Thymus (tissue), 11 donors: ENCODE results near the gene PER1. TPM values are rescaled to one million over a fixed set of nuclear protein-coding genes. Genes with fewer than 3 reads are reported as not detected.

Experiments used
- DNase-seq, 9 donors: peaks; one replicate each; pipeline ENCODE4 v3.0.0-alpha.2; 2013; ENCODE audit warnings: low spot score in 9 of 9, low read depth in 6 of 9, missing footprints in 1 of 9
- H3K27ac ChIP-seq, 2 donors: one replicate each; pipeline ENCODE4 v1.5.1; 2013; ENCODE audit warnings: control low read depth in 1 of 2, low read depth in 1 of 2, low read length in 1 of 2, mild to moderate bottlenecking in 1 of 2, moderate library complexity in 1 of 2
- H3K27me3 ChIP-seq, 2 donors: one replicate each; pipeline ENCODE4 v1.5.1; 2013; ENCODE audit warnings: low read length in 1 of 2; ENCODE audit not compliant: control insufficient read depth in 2 of 2, insufficient read depth in 1 of 2
- H3K36me3 ChIP-seq, 2 donors: one replicate each; pipeline ENCODE4 v1.5.1; 2013; ENCODE audit warnings: low read length in 1 of 2, mild to moderate bottlenecking in 1 of 2, moderate library complexity in 1 of 2; ENCODE audit not compliant: control insufficient read depth in 2 of 2, insufficient read depth in 2 of 2
- H3K4me1 ChIP-seq, 2 donors: one replicate each; pipeline ENCODE4 v1.5.1; 2013; ENCODE audit warnings: low read length in 2 of 2; ENCODE audit not compliant: control insufficient read depth in 2 of 2, insufficient read depth in 2 of 2
- H3K4me3 ChIP-seq, 2 donors: one replicate each; pipeline ENCODE4 v1.5.1; 2013; ENCODE audit warnings: low read length in 2 of 2, control low read depth in 1 of 2, mild to moderate bottlenecking in 1 of 2
- H3K9me3 ChIP-seq, 2 donors: one replicate each; pipeline ENCODE4 v1.5.1; 2013; ENCODE audit warnings: low read length in 1 of 2, mild to moderate bottlenecking in 1 of 2; ENCODE audit not compliant: control insufficient read depth in 2 of 2, insufficient read depth in 1 of 2
- WGBS: extraction: QIAGEN DNeasy Blood & Tissue Kit; methylation state at CpG from one replicate; pipeline ENCODE4 v1.1.7; 2013; 5-methylcytosine and 5-hydroxymethylcytosine counted together
- polyA plus RNA-seq: library from polyadenylated mRNA; stranded (reverse); fragments of 200-250 nt; gene quantifications from one replicate; pipeline ENCODE4 v1.2.3, GENCODE V29; 2013
- total RNA-seq: library from RNA; stranded (reverse); fragments of 120-200 nt; gene quantifications from one replicate; pipeline ENCODE4 v1.2.4, GENCODE V29; 2013
- donor health status: healthy.

The PER1 gene
- total and polyA plus RNA-seq, 2 donors: 4.2 to 71.9 TPM

DNA sequence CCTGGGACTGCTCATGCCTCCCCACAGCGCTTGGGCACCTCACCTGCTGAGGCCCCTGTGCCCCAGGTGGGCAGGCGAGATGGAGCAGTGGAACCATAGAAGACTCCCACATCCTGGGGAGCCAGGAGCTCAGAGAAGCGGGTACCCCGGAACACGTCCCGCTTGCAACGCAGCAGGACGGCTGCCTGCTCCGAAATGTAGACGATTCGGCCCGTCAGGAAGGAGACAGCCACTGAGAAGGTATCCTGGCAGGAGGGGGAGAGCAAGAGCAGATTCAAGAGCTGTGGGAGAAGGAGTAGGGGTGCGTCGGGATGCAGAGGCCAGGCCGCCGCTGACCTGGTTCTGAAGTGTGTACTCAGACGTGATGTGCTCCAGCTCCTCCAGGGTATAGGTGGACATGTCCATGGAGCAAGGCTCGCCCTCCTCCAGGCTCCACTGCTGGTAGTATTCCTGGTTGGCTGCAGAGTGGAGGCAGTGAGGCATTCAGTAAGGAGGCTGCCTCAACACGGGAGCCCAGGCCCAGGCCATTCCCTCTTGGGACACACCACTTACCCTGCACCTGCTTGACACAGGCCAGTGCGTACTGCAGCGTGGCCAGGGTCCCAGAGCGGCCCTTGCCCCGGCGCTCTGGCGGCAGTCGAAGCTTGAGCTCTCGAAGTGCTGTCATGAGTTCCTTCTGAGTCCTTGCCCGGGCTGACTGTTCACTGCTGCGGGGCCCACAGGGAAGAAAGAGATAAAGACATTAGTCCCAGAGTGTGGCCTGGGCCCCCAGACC is 2.6 kb downstream of the PER1 start:
- Histone ChIP-seq H3K4me1 (peaks cover 24 to 42% of the 10 kb centered on the region in 2 donors), H3K27me3 (no peaks in the 10 kb centered on the region), H3K36me3 (peaks cover 49 to 50% of the 10 kb centered on the region in 2 donors), H3K9me3 (peaks cover 0 to 3% of the 10 kb centered on the region in 2 donors), H3K4me3 (no peak overlapping the region), H3K27ac (no peak overlapping the region)
- WGBS: 98% methylated on average over 29 of the region's 29 CpGs
- DNase-seq: no peak

DNA sequence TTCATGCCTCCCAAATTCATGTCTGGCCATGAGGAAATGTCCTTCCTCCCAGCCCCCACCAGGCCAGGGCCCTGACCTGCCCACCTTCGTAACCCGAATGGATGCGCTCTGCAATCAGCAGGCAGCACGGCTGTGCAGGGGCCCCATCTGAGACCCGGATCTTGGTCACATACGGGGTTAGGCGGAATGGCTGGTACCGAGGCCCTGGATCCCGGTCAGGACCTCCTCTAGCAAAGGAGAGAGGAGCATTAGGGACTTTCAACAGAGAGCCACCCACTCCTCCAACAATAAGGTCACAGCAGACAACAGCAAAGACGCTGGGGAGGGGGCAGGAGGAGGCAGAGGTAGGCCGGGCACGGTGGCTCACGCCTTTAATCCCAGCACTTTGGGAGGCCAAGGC is 3.6 kb downstream of the PER1 start:
- peaks cover 17 to 32% of the 10 kb centered on the region in 2 donors for H3K4me1 ChIP-seq
- H3K4me3 ChIP-seq: no peak overlapping the region
- peaks cover 59 to 61% of the 10 kb centered on the region in 2 donors for H3K36me3 ChIP-seq
- peaks cover 0 to 3% of the 10 kb centered on the region in 2 donors for H3K9me3 ChIP-seq
- DNase-seq: no peak
- H3K27me3 ChIP-seq: no peaks in the 10 kb centered on the region
- no peak overlapping the region for H3K27ac ChIP-seq
- 98% methylated on average over 13 of the region's 13 CpGs for WGBS

DNA sequence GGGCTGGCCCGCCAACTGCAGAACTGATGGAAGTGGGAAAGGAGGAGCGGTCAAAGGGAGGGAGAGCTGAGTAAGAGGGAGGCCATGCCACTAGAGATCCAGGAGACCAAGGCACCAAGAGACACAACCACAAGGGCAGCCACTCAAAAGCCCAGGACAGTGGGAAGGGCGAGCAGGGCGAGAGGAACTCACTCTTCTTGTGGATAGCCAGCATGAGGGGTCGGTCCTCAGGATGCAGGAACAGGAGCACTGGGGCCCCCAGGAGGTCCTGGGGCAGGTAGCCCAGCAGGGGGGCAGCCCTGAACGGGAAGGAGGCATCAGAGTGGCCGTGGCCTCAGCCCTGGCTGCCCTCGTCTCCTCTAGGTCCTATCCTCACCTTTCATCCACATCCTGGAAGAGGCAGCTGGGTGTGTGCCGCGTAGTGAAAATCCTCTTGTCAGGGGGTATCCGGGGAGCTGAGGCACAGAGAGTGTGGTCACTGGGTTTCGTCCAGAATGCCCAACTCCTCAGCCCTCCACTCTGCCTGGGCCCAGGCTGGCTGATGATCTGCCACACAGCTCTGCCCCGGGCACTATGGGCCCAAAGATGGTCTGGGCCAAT is 4.3 kb downstream of the PER1 start:
- peaks cover 17 to 25% of the 10 kb centered on the region in 2 donors for H3K4me1 ChIP-seq
- WGBS: 97% methylated on average over 13 of the region's 13 CpGs
- no peak overlapping the region for H3K27ac ChIP-seq
- no peaks in the 10 kb centered on the region for H3K27me3 ChIP-seq
- peaks cover 66% of the 10 kb centered on the region in 2 donors for H3K36me3 ChIP-seq
- H3K4me3 ChIP-seq: no peak overlapping the region
- no peak for DNase-seq
- H3K9me3 ChIP-seq: peaks cover 0 to 3% of the 10 kb centered on the region in 2 donors

DNA sequence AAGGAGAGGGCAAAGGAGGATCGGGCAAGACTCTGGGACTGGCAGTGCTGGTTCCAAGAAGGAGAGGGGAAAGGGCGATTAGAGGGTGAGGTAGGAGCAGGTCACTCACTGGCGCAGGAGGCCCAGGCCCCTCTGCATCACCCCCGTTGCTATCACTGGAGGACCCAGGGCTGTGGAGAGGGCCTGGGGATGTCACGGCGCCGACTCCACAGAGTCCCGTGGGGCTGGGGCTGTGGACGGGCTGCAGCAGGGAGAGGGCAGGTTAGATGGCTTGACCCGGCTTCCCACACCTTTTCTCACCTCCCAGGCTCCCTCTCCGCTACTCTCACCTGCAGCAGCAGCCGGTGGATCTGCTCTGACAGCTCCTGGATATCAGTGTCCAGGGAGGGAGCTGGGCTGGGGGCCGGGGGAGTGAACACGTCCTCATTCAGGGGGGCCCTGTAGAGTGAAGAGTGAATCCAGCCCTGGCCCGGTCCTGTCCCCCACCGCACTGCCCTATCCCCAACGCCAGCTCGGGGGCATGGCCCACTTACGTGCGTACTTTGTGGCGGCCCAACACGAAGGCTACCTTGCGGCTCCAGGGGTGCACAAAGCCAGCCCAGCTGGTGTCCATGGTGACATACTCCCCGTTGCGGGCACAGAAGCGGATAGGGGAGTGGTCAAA is 4.9 kb downstream of the PER1 start:
- H3K27ac ChIP-seq: no peak overlapping the region
- peaks cover 11 to 19% of the 10 kb centered on the region in 2 donors for H3K4me1 ChIP-seq
- H3K4me3 ChIP-seq: no peak overlapping the region
- no peak for DNase-seq
- H3K27me3 ChIP-seq: no peaks in the 10 kb centered on the region
- WGBS: 96% methylated on average over 26 of the region's 26 CpGs
- H3K9me3 ChIP-seq: peaks cover 0 to 3% of the 10 kb centered on the region in 2 donors
- peaks cover 72% of the 10 kb centered on the region in 2 donors for H3K36me3 ChIP-seq

DNA sequence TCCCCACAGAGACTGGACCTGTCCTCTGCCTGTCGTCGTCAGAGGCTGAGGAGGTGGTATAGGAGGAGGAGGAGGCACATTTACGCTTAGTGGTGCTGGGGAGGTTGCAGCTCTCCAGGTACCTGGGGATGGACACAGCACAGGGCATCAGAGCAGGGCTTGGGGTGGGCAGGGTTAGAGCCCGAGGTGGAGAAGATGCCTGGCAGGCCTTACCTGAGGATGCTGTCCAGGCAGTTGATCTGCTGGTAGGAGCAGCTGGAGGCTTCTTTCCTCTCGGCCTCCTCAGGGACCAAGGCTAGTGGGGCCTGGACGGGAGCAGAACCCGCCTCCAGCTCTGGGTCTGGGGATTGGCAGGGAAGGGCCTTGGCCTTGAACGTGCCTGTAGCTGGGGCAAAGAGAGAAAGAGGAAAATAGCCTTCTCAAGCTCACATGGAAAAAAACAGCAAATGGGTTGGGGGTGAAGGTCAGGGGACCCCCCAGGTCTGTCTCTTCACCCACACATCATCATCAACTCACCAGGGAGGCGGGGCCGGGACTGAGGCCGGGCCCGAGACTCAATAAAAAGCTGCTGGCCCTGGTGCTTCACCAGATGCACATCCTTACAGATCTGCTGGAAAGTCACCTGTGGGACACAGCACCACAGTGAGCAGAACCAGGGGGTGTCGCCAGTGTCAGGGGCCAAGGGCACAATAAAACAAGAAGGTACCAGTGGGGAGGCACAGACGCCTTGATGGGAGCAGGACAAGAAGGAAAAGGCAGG is 5.6 kb downstream of the PER1 start:
- 98% methylated on average over 14 of the region's 14 CpGs for WGBS
- Histone ChIP-seq H3K27me3 (no peaks in the 10 kb centered on the region), H3K36me3 (peaks cover 74 to 79% of the 10 kb centered on the region in 2 donors), H3K4me3 (no peak overlapping the region), H3K9me3 (peaks cover 0 to 3% of the 10 kb centered on the region in 2 donors), H3K27ac (no peak overlapping the region), H3K4me1 (peaks cover 11 to 12% of the 10 kb centered on the region in 2 donors)
- no peak for DNase-seq

DNA sequence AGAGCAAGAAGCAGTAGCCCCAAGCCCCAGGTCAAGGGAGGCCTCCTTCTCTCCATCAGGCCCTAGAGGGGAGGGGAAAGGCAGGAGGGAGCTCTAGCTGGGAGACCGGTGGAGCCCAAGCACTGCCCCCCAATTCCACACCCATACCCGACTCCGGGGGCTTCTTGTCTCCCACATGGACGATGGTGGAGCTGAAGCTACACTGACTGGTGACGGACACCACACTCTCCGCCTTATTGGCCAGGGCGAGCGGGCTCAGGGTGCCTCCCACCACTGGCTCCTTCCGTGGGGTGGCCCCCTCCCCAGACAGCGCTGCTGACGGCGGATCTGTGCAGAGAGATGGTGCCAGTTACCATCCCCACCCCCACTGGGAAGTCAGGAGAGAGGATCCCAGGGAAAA is 6.4 kb downstream of the PER1 start:
- DNase-seq: no peak
- H3K27ac ChIP-seq: no peak overlapping the region

DNA sequence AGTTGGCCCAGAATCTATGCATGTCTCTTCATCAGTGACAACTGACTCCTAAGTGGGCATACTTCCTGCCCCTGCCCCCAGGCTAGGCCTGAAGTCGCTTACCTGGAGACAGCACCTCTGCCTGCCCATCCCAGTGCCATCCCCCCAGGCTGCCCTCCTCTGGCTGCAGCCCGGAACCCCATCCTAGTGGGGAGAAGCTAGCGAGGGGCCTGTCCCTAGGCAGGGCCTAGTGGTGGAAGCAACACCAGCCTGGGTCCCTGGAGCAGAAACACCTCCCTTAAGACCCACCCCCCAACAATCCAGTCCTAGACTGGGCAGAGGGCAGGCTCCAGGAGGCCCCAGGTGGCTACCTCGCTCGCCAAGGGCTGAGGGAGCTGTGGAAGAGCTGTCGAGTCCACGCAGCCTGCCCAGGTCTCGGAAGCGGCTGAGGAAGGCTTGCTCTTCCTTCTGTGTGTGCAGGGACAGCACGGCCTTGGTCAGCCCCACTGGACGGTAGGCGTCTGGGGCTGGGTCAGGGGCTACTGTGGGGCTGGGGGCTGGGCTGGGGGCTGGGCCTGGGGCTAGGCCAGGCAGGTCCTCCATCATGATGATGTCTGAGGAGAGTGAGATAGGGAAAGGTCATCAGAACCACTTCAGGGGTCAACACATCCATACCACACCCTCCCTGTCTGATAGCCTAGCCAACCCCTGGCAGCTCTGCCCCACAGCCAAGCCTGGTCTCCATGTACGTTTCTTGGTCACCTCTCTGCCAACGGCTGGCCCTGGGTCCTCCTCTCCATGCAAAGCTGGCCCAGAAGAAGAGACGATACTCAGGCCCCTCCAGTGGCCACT is 7.6 kb downstream of the PER1 start:
- WGBS: 96% methylated on average over 15 of the region's 15 CpGs
- H3K27me3 ChIP-seq: no peaks in the 10 kb centered on the region
- H3K36me3 ChIP-seq: peaks cover 79 to 89% of the 10 kb centered on the region in 2 donors
- H3K4me3 ChIP-seq: no peak overlapping the region
- H3K4me1 ChIP-seq: peaks cover 0 to 4% of the 10 kb centered on the region in 2 donors
- H3K9me3 ChIP-seq: no peaks in the 10 kb centered on the region
- no peak overlapping the region for H3K27ac ChIP-seq
- no peak for DNase-seq

More for the DNA sequence above, 6.4 kb downstream of the PER1 start:
- 98% methylated on average over 12 of the region's 12 CpGs for WGBS
- Histone ChIP-seq H3K36me3 (peaks cover 81 to 86% of the 10 kb centered on the region in 2 donors), H3K27me3 (no peaks in the 10 kb centered on the region), H3K4me3 (no peak overlapping the region), H3K9me3 (peaks cover 0 to 3% of the 10 kb centered on the region in 2 donors), H3K4me1 (peaks cover 6 to 8% of the 10 kb centered on the region in 2 donors)
